PC-3 (cell line): Measurements from ENCODE around the gene TIMM21.

Experiments
- EZH2phosphoT487 ChIP-seq: fragments of 300-600 bp; sonication (generic); IDR thresholded peaks from 2 replicates; pipeline ENCODE4 v1.6.1; 2018; ENCODE audit warnings: mild to moderate bottlenecking, antibody characterized with exemption, low read length, borderline replicate concordance
- TF ChIP-seq, protein P1 (sequence below): fragments of 300-600 bp; sonication (generic); conservative IDR thresholded peaks from 2 replicates; pipeline ENCODE4 v1.5.1; 2017; ENCODE audit warnings: antibody characterized with exemption, low read depth, mild to moderate bottlenecking, low read length

- TF ChIP-seq, protein P1, sequence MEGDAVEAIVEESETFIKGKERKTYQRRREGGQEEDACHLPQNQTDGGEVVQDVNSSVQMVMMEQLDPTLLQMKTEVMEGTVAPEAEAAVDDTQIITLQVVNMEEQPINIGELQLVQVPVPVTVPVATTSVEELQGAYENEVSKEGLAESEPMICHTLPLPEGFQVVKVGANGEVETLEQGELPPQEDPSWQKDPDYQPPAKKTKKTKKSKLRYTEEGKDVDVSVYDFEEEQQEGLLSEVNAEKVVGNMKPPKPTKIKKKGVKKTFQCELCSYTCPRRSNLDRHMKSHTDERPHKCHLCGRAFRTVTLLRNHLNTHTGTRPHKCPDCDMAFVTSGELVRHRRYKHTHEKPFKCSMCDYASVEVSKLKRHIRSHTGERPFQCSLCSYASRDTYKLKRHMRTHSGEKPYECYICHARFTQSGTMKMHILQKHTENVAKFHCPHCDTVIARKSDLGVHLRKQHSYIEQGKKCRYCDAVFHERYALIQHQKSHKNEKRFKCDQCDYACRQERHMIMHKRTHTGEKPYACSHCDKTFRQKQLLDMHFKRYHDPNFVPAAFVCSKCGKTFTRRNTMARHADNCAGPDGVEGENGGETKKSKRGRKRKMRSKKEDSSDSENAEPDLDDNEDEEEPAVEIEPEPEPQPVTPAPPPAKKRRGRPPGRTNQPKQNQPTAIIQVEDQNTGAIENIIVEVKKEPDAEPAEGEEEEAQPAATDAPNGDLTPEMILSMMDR: peak; percentile 88
- no peak for TF ChIP-seq EZH2phosphoT487
These were observed 31.4 kb upstream of the TIMM21 start for GRCh38 chr18:74116633-74117554.
